Mucosa of rectum (tissue), 2 donors: ENCODE data around the gene ACTN1.
"Not testable (repeated sequence)": the region's sequence is repeated elsewhere in the genome, so short reads cannot be mapped to it uniquely, and the experiment has no call there.

Experiments
- H3K27ac ChIP-seq, 2 donors: one replicate each; pipeline ENCODE4 v1.7.0; 2013; ENCODE audit warnings: inconsistent platforms in 2 of 2, low read depth in 2 of 2, low read length in 2 of 2
- H3K27me3 ChIP-seq, 2 donors: one replicate each; pipeline ENCODE4 v1.7.0; 2013; ENCODE audit warnings: low read length in 2 of 2; ENCODE audit not compliant: control insufficient read depth in 2 of 2, insufficient read depth in 2 of 2
- H3K36me3 ChIP-seq, 2 donors: one replicate each; pipeline ENCODE4 v1.7.0; 2013; ENCODE audit warnings: low read length in 2 of 2; ENCODE audit not compliant: control insufficient read depth in 2 of 2, insufficient read depth in 2 of 2
- H3K4me1 ChIP-seq, 2 donors: one replicate each; pipeline ENCODE4 v1.7.0; 2013; ENCODE audit warnings: low read length in 2 of 2, mild to moderate bottlenecking in 1 of 2; ENCODE audit not compliant: control insufficient read depth in 2 of 2, insufficient read depth in 2 of 2
- H3K4me3 ChIP-seq, 2 donors: one replicate each; pipeline ENCODE4 v1.7.0; 2013; ENCODE audit warnings: low read length in 2 of 2
- H3K9ac ChIP-seq, 2 donors: one replicate each; pipeline ENCODE4 v1.7.0; 2013; ENCODE audit warnings: low read length in 2 of 2, low read depth in 1 of 2, mild to moderate bottlenecking in 1 of 2
- H3K9me3 ChIP-seq, 2 donors: one replicate each; pipeline ENCODE4 v1.7.0; 2013; ENCODE audit warnings: low read length in 2 of 2; ENCODE audit not compliant: control insufficient read depth in 2 of 2
- donor health status: healthy.
- donor health status: Normal muscosa, but diverticular disease.

Gene ACTN1

DNA sequence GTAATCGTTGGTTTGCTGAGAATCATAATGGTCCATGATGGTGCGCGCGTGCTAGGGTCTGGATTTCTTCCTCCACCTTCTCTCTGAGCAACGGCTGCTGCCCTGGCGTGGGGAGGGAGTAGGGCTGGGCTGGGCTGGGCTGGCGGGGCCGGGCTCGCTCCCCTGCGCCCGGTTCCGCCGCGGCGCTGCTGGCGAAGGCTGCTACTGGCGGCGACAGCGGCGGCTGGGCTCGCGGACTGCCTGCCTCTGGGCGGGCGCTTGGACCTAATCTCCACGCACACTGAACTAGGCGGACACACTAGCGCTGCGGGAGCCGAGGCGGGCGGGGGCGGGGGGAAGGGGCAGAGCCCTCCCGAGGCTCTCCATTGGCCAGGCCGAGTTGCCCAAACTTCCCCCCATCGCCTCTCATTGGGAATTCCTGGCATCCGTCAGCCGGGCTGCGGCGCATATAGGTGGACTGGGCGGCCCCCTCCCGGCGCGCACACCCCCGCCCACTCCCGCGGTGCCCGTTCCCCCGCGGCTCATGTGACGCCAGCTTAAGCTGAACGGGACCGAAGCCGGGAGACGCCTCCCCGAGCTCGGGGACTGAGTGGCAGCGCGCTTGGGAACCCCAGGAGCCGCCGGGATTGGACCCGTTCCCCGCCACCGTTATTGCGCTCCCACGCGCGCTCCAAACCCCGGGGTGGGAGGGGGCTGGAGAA is at the start of gene ACTN1:
ACTN1 (minus strand) TSS at position 282 of the 701 bp plus-strand sequence; CDS start at position 36, 246 bp downstream.
- Histone ChIP-seq H3K27me3 (no peaks in the 10 kb centered on the region), H3K4me1 (peaks cover 25 to 29% of the 10 kb centered on the region in 2 donors), H3K4me3 (peak within 1 kb of the TSS; percentile 83 to 86), H3K9me3 (no peaks in the 10 kb centered on the region), H3K36me3 (no peaks in the 10 kb centered on the region), H3K9ac (peak within 1 kb of the TSS; percentile 90 to 94), H3K27ac (peak within 1 kb of the TSS; percentile 91 to 92)

DNA sequence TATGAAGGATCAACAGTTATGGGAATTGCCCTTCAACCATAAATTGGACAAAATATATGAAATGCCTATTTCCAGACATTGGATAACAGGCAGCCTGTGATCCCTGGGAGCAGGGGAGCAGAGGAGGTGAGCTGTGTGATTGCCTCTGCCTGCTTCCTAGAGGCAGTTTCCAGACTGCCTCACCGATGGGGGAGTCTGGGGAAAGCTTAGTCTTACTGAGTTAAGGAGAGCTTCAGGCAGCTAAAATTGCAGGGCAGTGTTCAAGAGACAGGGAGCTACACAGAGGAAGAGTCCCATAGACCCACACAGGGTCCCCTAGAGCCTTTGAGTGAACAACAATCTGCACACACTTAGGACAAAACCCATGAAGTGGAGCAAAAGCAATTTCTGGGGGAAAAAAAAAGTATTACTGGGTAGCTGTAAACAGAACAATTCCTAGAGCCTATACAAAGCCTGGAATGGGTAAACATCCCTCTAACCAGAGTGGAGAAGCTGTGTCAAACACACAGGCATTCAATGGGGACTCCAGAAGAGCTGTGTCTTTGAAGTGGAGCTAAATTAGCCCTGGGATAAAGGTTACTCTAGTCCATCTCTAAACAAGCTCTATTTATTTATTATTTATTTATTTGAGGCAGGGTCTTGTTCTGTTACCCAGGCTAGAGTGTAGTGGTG is 48.3 kb upstream of the ACTN1 start:
- no peaks in the 10 kb centered on the region for H3K9me3 ChIP-seq

DNA sequence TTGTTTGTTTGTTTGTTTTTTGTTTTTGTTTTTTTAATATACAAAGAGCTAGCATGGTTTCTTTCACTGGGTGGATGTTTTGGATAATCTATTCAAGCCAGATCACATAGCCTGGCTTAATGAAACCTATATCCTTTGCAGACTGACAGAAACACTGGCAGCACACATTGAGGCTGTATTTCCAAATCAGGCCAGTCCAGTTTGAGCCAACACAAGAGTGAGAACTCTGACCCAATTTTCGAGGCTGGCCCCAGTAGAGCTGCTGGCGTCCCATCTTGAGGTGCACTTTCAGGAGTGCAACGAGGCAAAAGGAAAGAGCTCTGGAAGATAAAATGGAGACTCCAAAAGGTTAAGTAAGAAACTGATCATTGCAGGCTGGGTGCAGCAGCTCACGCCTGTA is 43.9 kb upstream of the ACTN1 start:
- H3K27me3 ChIP-seq, result no peaks in the 10 kb centered on the region
- no peaks in the 10 kb centered on the region for H3K4me1 ChIP-seq
- H3K36me3 ChIP-seq, result no peaks in the 10 kb centered on the region
- no peaks in the 10 kb centered on the region for H3K9me3 ChIP-seq
- H3K4me3 ChIP-seq, result no peak overlapping the region
- H3K9ac ChIP-seq, result no peak overlapping the region
- H3K27ac ChIP-seq, result no peak overlapping the region

More for the DNA sequence above, 48.3 kb upstream of the ACTN1 start:
- Histone ChIP-seq H3K4me3 (no peak overlapping the region), H3K27me3 (no peaks in the 10 kb centered on the region), H3K36me3 (no peaks in the 10 kb centered on the region), H3K27ac (no peak overlapping the region), H3K9ac (no peak overlapping the region), H3K4me1 (no peaks in the 10 kb centered on the region)

DNA sequence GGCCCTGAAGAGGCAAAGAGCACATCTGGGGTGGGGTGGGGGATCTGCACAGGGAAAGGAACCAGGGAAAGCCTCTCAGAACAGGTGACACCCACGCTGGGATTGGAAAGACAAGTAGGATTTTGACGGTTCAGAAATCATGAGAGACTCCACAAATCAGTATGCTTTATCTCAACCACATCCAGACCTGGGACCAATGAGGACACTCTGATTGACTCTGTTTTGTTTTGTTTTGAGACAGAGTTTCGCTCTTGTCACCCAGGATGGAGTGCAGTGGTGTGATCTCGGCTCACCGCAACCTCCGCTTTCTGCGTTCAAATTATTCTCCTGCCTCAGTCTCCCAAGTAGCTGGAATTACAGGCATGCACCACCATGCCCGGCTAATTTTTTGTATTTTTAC is 43.0 kb upstream of the ACTN1 start:
- H3K27me3 ChIP-seq, H3K4me1 ChIP-seq, H3K36me3 ChIP-seq, H3K9me3 ChIP-seq, H3K9ac ChIP-seq, H3K27ac ChIP-seq, H3K4me3 ChIP-seq: not testable (repeated sequence)

DNA sequence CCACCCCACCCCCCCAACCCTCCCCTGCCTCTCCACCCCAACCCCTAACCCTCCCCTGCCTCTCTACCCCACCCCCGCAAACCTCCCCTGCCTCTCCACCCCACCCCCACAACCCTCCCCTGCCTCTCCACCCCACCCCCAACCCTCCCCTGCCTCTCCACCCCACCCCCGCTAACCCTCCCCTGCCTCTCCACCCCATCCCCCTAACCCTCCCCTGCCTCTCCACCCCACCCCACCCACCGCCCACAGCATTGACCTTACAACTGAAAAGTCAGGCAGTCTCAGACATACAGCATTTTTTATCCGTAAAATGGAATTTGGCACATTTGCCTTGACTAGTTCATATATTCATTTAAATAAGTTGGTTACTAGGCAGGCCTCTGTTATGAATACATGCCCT is 38.6 kb upstream of the ACTN1 start:
- no peak overlapping the region for H3K27ac ChIP-seq
- H3K4me3 ChIP-seq, result no peak overlapping the region
- no peaks in the 10 kb centered on the region for H3K27me3 ChIP-seq
- peaks cover 6 to 11% of the 10 kb centered on the region in 2 donors for H3K4me1 ChIP-seq
- no peaks in the 10 kb centered on the region for H3K9me3 ChIP-seq
- no peak overlapping the region for H3K9ac ChIP-seq
- H3K36me3 ChIP-seq, result no peaks in the 10 kb centered on the region

DNA sequence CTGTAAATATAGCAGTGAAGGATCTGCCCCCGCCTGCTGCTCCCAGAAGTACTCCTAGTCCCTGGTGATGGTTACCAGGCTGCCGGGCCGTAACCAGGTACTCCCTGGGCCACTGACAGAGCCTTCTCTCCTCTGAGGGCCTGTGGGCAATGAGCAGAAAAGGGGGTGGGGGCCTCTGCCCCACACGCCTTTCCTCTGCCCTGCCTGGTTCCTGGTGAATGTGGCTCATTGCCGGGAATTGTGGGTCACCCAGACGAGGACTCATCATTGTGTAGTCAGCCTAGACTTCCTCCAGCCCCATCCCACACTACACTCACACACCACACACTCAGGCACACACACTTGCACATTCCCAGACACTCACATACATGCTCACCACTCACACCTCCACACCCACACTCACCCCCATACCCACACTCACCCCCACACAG is 35.7 kb upstream of the ACTN1 start:
- Histone ChIP-seq H3K27me3 (no peaks in the 10 kb centered on the region), H3K4me3 (no peak overlapping the region), H3K9me3 (no peaks in the 10 kb centered on the region), H3K36me3 (no peaks in the 10 kb centered on the region), H3K9ac (no peak overlapping the region), H3K27ac (no peak overlapping the region), H3K4me1 (peaks cover 6 to 14% of the 10 kb centered on the region in 2 donors)

DNA sequence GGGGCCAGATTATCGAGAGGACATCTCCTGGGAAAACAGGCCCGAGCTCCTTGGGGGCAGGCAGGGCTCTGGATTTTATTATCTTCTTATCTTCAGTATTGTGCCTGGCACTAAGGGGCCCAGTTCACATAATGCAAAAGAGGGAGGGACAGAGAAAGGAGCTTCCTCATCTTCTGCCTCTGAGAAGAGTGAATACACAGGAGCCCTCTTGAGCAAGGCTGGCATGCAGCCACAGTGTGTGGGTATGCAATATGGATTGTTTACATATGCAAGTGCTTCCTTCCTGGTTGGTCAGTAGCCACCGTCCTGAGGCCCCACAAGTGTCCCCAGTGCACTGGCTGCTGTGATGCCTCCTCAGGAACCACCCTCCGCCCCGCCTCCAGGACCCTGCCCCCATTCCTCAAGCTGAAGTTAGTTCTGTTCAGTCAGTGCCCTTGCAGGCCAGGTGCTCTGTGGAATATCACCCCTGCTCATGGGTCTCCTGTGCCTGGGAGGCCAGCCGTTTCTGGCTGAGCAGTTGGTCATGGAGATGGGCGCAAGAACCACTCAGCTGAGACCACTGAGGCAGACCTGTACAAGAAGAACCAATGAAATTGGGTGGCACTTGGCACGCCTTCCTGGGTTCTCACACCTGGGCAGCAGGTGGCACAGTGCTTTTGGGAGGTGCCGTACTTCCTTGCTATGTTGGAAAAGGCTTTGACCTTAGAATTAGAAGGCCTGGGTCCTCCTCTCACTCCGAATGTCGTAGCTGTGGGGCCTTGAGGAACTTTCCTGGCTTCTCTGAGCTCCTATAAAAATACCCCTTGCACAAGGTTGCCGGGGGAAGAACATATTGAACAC is 35.1 kb upstream of the ACTN1 start:
- Histone ChIP-seq H3K27me3 (no peaks in the 10 kb centered on the region), H3K9me3 (no peaks in the 10 kb centered on the region), H3K36me3 (no peaks in the 10 kb centered on the region), H3K27ac (peak overlapping the region; percentile 16 to 52), H3K4me1 (peaks cover 6 to 14% of the 10 kb centered on the region in 2 donors), H3K4me3 (no peak overlapping the region), H3K9ac (no peak overlapping the region)

DNA sequence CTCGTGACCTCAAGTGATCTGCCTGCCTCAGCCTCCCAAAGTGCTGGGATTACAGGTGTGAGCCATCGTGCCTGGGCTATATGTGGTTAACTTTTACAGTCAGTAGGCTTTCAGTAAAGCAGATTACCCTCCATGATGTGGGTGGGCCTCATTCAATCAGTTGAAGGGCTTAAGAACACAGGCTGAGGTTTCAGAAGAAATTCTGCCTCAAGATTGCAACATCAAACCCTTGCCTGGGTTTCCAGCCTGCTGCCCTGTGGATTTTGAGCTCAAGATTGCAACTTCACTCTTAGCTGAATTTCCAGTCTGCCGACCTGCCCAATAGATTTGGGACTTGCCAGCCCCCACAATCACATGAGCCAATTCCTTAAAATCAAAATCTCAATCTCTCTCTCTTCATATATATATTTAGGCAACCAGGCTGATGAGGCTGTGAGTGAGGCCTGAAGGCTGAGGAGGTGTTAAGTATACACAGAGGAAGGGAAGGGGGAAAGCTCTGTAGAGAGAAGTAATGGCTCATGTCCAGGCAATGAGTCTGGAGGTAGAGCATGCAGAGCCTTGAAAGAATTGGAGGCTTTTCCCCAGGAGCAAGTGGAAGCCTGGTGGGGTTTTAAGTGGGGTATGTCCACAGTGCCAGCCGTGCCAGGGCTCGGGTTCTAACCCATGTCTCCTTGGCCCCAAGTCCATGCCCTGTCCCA is 33.3 kb upstream of the ACTN1 start:
- H3K36me3 ChIP-seq, result no peaks in the 10 kb centered on the region
- H3K9ac ChIP-seq, result no peak overlapping the region
- no peaks in the 10 kb centered on the region for H3K27me3 ChIP-seq
- H3K27ac ChIP-seq, result no peak overlapping the region
- H3K4me1 ChIP-seq, result peaks cover 6 to 14% of the 10 kb centered on the region in 2 donors
- no peak overlapping the region for H3K4me3 ChIP-seq
- no peaks in the 10 kb centered on the region for H3K9me3 ChIP-seq

DNA sequence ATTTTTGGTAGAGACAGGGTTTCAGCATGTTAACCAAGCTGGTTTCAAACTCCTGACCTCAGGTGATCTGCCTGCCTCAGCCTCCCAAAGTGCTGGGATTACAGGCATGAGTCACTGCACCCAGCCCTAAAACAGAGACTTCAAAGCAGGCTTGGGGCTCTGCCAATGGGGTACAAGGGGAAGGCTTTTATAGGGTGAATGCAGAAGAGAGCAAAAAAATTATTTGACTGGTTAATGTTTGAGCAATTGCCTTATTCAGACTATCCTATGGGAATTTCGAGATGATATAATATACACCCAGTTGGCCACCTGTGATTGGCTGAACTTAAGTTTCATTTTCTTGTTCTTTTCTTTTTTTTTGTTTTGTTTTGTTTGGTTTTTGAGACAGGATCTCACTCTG is 31.5 kb upstream of the ACTN1 start:
- Histone ChIP-seq H3K9ac (no peak overlapping the region), H3K9me3 (no peaks in the 10 kb centered on the region), H3K4me3 (no peak overlapping the region), H3K36me3 (no peaks in the 10 kb centered on the region), H3K27me3 (no peaks in the 10 kb centered on the region), H3K27ac (no peak overlapping the region), H3K4me1 (peaks cover 6 to 14% of the 10 kb centered on the region in 2 donors)
